NOMO-1 (cell line): ENCODE results near the gene VAV2.
A peak's percentile ranks its signal among the peaks of the same experiment; 100 is the strongest.

Experiments
- DNase-seq, 2 experiments: peaks; one replicate each; lab custom pipeline; 2025; ENCODE audit not compliant: unreplicated experiment in 2 of 2; lab: John Stamatoyannopoulos, UW

VAV2 gene, protein sequence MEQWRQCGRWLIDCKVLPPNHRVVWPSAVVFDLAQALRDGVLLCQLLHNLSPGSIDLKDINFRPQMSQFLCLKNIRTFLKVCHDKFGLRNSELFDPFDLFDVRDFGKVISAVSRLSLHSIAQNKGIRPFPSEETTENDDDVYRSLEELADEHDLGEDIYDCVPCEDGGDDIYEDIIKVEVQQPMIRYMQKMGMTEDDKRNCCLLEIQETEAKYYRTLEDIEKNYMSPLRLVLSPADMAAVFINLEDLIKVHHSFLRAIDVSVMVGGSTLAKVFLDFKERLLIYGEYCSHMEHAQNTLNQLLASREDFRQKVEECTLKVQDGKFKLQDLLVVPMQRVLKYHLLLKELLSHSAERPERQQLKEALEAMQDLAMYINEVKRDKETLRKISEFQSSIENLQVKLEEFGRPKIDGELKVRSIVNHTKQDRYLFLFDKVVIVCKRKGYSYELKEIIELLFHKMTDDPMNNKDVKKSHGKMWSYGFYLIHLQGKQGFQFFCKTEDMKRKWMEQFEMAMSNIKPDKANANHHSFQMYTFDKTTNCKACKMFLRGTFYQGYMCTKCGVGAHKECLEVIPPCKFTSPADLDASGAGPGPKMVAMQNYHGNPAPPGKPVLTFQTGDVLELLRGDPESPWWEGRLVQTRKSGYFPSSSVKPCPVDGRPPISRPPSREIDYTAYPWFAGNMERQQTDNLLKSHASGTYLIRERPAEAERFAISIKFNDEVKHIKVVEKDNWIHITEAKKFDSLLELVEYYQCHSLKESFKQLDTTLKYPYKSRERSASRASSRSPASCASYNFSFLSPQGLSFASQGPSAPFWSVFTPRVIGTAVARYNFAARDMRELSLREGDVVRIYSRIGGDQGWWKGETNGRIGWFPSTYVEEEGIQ

DNA sequence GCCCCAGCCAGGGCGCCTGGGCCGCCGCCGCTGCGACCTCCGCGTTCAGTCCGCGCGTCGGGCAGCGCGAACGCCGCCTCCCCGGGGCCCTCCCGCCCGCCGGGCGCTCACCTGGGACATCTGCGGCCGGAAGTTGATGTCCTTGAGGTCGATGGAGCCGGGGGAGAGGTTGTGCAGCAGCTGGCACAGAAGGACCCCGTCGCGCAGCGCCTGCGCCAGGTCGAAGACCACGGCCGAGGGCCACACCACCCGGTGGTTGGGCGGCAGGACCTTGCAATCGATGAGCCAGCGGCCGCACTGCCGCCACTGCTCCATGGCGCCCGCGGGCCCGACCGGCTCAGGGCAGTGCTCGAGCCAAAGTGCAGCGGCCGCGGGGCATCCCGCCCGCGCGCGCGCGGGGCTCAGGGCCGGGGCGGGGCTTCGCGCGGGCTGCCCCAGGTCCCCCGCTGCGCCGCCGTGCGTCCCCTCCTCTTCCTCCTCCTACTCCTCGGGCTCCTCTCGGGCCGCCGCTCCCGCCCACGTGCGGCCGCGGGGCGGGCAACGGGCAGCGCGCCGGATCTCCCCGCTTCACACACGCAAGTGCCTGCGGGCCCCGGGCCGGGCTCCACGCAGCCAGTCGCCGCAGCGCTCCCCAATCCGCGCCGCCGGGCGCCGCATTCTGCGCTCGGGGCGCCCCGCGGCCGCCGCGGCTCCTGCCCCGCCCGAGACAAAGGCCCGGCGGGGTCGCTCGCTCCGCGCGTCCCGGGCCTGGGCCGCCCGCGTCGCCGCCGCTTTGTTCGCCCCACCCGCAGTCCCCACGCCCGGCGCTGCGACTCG lies at the start of gene VAV2:
VAV2 (minus strand) TSS at position 361 of the 816 bp plus-strand sequence; CDS start at position 315, 46 bp downstream.
- DNase-seq, result peak; percentile 53 to 60

DNA sequence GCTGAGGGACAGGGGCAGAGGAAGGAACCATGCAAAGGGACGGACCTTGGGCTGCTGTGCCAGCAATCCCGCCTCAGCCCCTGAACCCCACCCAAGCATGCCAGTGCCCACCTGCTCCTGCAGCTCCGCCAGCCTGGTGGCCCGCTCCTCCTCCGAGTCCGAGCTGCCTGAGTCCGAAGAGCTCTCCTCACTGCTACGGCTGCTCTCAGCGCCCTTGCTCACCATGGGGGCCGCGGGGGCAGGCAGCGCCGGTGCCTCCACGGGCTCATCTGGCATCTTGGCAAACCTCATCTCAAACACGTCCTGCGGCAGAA lies 49.5 kb upstream of the VAV2 start:
- no peak for DNase-seq

GRCh38 chr9:134040781-134041648 lies 48.9 kb upstream of the VAV2 start:
- DNase-seq, result no peak

DNA sequence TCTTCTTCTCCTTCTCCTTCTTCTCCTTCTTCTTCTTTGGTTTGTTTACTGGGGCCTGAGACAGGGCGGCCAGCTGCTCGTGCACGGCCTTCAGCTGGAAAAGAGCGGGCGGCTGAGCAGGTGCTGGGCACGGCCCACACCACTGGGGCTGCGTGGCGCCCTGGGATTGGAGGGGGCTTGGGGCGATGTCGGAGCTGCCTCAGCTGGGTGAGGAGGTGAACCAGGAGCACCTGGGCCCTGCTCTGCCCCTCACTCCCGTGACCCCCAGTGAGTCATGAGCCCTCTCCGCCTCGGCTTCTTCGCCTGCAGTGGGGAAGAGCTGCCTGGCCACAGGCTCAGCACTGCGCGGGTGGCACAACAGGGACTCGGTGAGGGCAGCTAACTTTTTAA lies 48.0 kb upstream of the VAV2 start:
- DNase-seq, result no peak

DNA sequence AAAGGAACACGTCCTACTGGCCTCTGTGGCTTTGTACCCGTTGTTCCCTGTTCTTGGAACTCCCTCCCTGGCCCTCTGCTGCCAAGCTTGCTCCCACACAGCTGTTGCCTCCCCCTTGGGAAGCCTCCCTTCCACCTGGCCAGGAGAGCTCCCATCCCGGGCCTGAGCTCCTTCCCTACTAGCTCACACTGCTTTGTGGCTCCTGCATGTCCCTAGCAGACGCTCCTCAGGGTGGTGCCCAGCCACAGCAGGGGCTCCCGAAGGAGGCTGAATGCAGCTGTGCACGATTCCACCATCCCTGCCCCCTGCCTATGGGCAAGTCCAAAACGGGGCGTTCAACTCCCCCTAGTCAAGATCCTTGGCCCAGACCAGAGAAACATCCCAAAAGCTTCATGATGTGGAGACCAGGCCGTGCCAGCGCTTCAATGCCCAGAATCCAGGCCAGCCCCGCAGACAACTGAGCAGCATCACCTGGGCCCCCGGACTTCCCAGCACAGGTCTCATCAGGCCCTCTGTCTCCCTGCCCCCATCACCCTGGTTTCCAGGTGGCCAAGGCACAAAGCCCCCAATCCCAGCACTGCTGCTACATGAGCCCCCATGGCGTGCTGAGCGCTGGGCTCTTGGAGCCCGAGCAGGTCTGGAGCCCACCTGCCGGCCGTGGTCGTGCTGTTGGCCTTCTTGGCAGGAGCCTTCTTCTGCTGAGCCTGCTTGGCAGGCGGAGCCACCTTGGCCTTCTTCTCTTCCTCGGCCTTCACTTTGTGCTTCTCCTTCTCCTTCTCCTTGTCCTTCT lies 47.5 kb upstream of the VAV2 start:
- no peak for DNase-seq

DNA sequence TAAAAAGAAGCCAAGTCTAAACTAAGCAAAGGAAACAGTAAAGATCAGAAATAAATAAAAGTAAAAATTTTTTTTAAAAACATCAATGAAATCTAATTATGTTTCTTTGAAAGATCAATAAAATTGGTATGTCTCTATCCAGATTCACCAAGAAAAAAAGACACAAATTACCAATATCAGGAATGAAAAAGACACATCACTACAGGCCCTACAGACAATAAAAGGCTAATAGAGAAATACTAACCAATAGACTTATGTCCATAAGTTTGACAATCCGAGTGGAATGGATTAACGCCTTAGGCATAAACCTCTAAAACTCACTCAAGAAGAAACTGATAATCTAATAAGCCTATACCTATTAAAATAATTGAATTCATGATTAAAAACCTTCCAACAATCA lies 45.5 kb upstream of the VAV2 start:
- no peak for DNase-seq

DNA sequence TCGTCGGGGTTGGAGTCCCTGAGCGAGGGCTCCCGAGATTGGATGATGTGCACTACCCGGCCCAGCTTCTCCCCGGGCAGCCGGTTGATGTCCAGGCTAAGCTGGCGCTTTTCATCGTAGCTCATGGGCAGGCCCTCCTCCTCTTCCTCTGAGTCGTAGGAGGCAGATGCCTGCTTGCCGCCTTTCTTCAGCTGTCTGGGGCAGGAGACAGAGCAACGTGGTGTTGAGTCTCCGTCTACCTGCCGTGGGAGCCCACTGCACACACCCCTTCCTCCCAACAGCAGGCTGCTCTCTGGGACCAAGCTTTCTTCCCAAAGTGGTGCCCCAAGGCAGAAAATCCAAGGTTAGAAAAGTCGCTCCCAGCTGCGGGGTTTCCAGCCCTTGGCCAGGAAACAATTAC lies 44.0 kb upstream of the VAV2 start:
- DNase-seq, result no peak

GRCh38 chr9:134035041-134036039 lies 43.2 kb upstream of the VAV2 start:
- DNase-seq, result no peak

DNA sequence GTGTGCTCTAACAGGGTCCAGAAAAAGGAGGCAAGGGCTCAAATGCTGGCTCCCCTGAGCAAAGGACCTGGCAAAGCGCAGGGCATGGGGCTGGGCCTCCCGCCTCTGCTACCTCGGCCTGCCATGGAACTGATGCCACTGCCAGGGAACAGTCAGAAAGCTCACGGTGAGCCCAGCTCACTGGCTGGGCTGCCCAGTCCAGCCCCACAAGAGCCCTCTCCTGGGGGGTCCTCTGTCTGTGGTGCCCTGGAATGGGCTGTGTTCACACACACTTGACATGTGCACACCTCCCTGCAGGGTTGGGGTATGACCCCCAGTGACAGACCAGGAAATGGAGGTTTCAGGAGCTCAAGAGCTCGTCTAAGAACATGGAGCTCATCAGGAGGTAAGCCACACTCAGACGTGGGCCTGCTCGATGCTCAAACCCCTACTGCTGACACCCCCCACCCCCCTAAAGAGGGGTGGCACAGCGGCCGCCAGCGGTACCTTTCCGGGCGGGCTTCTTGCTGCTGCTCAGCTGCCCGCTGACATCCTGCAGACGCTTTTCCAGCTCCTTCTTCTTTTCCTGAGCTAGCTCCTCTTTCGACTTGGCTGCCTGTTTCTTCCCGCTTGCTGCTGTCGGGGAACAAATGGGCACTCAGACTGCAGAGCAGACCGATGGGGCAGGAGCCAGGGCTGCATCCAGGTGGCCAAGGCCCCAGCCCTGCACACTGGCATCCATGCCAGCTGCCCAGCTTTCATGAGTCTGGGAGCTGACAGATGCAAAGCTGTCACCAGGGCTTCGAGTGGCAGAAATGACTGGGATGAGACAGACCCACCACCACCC lies 42.3 kb upstream of the VAV2 start:
- no peak for DNase-seq

- DNase-seq, result no peak
Measured at GRCh38 chr9:134033516-134034214, 41.5 kb upstream of the VAV2 start.

DNA sequence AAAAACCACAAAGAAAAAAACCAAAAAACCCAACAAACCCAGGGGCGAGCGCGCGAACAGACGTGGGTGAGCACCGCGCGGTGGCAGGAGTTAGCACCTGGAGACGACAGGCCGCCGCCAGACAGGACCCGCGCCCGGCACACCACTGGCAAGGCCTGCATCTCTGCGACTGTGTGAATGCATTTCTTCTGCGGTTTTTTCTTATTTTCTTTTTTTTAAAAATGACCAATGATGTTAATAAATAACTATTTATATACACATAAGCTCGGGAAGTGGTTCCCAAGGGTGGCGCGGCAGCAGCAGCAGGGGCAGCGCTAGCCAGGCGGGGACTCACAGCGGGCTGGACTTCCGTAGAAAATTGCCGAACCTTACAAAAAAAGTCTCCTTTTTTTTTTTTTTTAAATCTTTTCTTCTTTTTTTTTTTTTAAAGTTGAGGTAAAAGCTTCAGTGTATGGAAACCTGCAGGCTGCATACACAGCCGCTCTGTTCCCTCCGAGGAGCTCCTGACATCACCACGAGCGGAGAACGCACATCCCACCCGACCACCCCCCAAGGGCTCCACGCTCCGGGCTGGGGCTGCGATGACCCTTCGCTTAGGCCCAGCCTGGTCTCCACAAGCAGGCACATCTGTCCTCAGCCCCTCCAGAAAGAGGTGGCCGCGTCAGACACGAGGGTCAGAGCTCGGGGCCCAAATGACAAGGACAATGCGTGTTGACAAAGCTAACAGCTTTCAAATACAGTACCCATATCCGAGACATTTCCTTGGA lies 40.5 kb upstream of the VAV2 start:
- no peak for DNase-seq

DNA sequence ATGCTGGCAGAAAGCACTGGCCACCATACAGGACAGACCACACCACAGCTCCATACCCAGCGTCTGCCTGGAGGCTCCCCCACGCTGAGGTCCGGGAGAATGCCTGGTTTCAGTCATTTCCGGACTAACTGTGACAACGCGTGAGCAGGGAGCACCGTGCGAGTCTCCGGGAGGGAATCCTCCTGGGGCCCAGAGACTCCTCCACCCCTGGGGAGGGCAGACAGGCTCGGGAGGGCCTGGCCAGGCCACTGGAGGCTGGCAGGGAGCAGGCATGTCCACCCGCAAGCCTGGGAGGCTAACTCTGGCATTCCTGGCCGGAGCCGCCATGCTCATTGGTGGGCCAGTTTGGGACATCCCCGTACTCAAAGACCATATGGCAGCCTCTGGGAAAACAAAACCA lies 39.7 kb upstream of the VAV2 start:
- no peak for DNase-seq

GRCh38 chr9:134030821-134031470 lies 38.8 kb upstream of the VAV2 start:
- DNase-seq, result no peak

- no peak for DNase-seq
Measured at GRCh38 chr9:134029248-134030226, 37.4 kb upstream of the VAV2 start.
